Epithelial cell of esophagus (primary cell): ENCODE measurements around the gene CLSTN3.

Experiments
- DNase-seq: peaks from one replicate; pipeline ENCODE4 v3.0.0; 2010; ENCODE audit warnings: low read depth
- H3K4me3 ChIP-seq: 2 replicates; pipeline ENCODE4 v1.5.1; 2011; ENCODE audit warnings: mild to moderate bottlenecking, low read length, control low read depth
- CTCF ChIP-seq: IDR thresholded peaks from 2 replicates; pipeline ENCODE4 v1.5.1; 2011; ENCODE audit warnings: low read depth, mild to moderate bottlenecking, low read length, control low read depth, inconsistent platforms; ENCODE audit not compliant: insufficient read depth; ENCODE audit errors: missing control alignments

Gene CLSTN3

DNA sequence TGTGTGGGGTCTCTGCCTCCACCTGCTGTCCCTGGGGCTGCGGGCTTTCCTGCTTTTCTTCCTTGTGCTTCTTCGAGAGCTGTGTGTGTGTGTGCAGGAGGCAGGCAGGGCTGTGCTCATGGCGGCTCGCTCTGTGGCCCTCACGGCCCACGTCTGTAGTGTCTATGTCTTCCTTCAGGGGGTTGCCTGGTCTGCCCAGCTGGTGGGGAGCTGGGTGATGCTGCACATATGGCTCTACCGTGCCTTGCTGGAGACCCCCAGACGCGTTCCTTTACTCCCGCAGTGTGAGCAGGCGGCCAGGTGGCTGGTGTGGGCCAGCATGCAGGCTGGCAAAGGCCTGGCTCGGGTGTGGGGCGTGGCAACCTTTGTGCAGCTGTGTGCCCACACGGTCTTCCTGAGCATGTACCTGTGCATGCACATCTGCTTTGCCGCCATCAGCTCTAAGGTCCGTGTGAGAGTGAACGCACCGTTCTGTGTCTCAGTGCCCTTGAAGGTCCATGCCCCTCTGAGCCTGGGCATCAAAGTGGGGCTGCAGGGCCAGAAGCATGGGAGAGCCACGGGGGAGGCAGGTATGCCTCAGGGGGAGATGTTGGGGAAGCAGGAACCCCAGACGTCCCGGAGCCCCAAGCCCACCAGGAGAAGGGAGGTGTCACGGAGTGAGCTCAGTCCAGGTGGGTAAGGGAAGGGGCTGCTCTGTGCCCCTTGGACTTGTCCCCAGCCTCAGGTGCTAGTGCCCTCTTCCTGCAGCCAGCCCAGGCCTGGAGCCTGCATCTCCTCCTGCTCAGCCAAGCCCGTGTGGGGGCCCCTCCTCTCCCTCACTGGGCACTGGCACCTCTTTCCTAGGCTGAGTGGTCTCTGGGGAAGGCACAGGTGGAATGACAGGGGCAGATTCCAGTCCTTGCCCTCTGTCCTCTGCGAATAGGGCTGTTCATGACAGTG, 26.4 kb downstream of the CLSTN3 start:
- no peak overlapping the region for H3K4me3 ChIP-seq
- no peak for TF ChIP-seq CTCF
- no peak for DNase-seq

- no peak for TF ChIP-seq CTCF
- DNase-seq: no peak
- no peak overlapping the region for H3K4me3 ChIP-seq
These were observed 27.2 kb downstream of the CLSTN3 start for GRCh38 chr12:7157391-7157790.

GRCh38 chr12:7158781-7159609, 28.8 kb downstream of the CLSTN3 start:
- no peak for TF ChIP-seq CTCF
- no peak overlapping the region for H3K4me3 ChIP-seq
- DNase-seq: no peak

DNA sequence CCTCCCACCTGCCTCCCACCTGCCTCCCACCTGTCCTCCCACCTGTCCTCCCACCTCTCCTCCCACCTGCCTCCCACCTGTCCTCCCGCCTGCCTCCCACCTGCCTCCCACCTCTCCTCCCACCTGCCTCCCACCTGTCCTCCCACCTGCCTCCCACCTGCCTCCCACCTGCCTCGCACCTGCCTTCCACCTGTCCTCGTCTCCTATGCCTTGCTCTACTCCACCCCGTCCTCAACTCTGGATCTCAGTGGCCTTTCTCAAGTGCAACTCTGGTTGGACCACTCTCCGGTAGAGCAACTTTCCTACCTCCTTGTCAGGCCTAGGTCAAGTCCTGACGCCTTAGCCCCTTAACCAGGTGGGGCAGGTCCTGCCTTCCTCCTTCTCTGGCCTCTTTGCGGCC, 30.0 kb downstream of the CLSTN3 start:
- DNase-seq: no peak
- no peak overlapping the region for H3K4me3 ChIP-seq
- TF ChIP-seq CTCF: no peak

- no peak overlapping the region for H3K4me3 ChIP-seq
- no peak for DNase-seq
- TF ChIP-seq CTCF: no peak
These were observed 31.2 kb downstream of the CLSTN3 start for GRCh38 chr12:7161327-7161726.

- no peak overlapping the region for H3K4me3 ChIP-seq
- DNase-seq: no peak
- no peak for TF ChIP-seq CTCF
These were observed 31.6 kb downstream of the CLSTN3 start for GRCh38 chr12:7161811-7162210.
